GM19395 (cell line): Measurements from ENCODE around the gene RAD50.
"Not testable (repeated sequence)": the region's sequence is repeated elsewhere in the genome, so short reads cannot be mapped to it uniquely, and the experiment has no call there.

Experiments
- ATAC-seq: cut with Tn5 transposase; IDR thresholded peaks from one replicate; pipeline ENCODE4 v1.9.1; 2021; ENCODE audit warnings: mild to moderate bottlenecking, moderate library complexity; ENCODE audit not compliant: unreplicated experiment

Gene RAD50

DNA sequence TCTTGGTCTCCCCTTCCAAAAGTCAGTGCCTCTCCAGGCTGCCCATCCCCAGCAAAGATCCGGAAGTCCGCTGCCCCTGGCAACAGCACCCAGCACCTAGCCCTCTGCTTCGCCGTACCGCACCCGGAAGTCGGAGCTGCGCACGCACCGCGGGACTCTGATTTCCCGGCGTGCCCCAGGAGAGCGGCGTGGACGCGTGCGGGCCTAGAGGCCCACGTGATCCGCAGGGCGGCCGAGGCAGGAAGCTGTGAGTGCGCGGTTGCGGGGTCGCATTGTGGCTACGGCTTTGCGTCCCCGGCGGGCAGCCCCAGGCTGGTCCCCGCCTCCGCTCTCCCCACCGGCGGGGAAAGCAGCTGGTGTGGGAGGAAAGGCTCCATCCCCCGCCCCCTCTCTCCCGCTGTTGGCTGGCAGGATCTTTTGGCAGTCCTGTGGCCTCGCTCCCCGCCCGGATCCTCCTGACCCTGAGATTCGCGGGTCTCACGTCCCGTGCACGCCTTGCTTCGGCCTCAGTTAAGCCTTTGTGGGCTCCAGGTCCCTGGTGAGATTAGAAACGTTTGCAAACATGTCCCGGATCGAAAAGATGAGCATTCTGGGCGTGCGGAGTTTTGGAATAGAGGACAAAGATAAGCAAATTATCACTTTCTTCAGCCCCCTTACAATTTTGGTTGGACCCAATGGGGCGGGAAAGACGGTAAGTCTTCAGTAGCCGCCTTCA is at the start of gene RAD50:
RAD50 (plus strand) TSS at position 215 of the 715 bp plus-strand sequence; CDS start at position 563, 348 bp downstream.
- ATAC-seq = peak; percentile 92

DNA sequence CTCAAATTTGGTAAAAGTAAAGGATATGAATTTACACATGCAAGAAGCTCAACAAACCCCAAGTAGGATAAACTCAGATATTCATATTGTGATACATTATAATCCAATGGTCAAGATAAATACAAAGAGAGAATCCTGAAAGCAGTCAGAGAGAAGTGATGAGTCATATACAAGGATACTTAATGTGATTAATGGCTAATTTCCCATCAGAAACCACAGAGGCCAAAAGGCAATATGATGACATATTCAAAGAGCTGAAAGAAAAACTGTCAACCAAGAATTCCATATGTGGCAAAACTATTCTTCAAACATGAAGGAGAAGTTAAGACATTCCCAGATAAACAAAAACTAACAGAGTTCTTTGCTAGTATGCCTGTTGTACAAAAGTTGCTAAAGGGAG is 46.7 kb upstream of the RAD50 start:
- ATAC-seq = no peak

DNA sequence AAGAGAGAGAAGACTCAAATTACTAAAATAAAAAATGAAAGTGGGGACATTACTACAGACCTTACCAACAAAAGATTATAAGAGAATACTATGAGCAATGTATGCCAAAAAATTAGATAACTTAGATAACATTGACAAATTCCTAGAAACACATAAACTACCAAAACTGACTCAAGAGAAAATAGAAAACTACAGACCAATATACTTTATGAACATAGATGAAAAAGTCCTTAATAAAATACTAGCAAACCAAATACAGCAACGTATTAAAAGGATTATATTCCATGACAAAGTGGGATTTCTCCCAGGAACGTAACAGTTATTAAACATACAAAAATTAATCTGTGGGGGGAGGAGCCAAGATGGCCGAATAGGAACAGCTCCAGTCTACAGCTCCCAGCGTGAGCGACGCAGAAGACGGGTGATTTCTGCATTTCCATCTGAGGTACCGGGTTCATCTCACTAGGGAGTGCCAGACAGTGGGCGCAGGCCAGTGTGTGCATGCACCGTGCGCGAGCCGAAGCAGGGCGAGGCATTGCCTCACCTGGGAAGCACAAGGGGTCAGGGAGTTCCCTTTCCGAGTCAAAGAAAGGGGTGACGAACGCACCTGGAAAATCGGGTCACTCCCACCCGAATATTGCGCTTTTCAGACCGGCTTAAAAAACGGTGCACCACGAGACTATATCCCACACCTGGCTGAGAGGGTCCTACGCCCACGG is 43.0 kb upstream of the RAD50 start:
- not testable (repeated sequence) for ATAC-seq

DNA sequence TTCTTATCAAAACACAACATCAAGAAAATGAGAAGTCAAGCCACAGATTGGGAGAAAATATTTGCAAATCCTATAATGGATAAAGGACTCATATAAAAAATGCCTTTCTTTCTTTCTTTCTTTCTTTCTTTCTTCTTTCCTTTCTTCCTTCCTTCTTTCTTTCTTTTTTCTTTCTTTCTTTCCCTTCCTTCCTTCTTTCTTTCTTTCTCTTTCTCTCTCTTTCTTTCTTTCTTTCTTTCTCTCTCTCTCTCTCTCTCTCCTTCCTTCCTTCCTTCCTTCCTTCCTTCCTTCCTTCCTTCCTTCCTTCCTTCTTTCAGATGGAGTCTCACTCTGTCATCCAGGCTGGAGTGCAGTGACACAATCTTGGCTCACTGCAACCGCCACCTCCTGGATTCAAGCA is 34.7 kb upstream of the RAD50 start:
- not testable (repeated sequence) for ATAC-seq

DNA sequence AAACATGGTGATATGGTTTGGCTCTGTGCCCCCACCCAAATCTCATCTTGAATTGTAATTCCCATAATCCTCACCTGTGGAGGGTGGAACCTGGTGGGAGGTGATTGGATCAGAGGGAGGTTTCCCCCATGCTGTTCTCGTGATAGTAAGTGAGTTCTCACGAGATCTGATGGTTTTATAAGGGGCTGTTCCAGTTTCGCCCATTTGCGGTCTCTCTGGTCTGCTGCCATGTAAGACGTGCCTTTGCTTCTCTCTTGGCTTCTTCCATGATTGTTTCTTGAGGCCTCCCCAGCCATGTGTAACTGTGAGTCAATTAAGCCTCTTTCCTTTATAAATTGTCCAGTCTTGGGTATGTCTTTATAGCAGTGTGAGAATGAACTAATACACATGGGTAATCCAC is 31.9 kb upstream of the RAD50 start:
- ATAC-seq = not testable (repeated sequence)

DNA sequence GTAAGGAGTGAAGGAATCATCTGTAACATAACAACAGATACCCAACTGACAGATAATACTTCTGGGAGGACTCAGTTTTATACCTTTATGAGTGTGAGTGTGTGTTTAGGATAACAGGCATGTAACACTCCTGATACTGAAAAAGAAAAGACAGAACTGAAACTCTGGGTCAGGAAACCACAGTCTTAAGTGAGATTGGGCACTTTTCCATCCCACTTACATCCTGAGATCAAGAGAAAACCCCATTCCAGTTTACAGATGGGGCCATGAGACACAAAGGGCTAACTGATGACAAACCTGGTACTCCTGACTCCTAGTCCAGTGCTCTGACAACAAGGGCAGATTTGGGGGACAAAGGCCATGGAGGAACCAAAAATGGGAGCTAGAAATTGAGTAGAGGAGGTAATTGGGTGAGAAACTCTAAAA is 31.5 kb upstream of the RAD50 start:
- ATAC-seq = peak; percentile 84

DNA sequence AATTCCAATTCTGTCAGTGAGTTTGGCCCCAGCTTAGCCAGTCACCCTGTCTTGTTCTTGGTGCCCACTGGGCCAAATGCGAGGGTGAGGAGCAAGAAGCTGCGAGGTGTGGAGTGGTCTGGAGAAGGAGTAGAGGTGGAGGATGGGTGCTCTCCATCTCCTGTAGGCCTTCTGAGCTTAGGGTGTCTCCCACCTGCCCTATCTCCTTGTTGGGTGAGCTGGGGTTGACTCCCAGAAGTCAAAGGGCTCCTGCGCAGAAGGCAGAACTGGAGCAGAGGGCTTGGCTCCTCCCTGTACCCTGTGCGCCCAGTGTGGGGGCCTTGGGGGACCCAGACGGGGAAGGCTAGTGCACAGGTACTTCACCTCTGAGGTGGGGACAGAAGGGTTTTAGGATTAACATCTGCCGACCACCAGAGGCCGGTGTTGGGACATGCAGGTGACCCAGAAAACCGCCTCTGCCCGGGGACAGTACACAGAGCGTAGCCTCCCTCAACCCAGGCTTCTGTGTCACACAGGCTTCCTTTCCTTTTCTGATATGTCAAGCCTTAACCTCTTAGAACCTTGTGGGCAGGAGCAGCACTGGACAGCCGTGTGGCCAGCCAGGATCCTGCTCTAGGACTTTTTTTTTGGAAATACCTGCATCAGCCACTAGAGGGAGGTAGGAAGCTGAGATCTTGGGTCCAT is 30.3 kb upstream of the RAD50 start:
- no peak for ATAC-seq

DNA sequence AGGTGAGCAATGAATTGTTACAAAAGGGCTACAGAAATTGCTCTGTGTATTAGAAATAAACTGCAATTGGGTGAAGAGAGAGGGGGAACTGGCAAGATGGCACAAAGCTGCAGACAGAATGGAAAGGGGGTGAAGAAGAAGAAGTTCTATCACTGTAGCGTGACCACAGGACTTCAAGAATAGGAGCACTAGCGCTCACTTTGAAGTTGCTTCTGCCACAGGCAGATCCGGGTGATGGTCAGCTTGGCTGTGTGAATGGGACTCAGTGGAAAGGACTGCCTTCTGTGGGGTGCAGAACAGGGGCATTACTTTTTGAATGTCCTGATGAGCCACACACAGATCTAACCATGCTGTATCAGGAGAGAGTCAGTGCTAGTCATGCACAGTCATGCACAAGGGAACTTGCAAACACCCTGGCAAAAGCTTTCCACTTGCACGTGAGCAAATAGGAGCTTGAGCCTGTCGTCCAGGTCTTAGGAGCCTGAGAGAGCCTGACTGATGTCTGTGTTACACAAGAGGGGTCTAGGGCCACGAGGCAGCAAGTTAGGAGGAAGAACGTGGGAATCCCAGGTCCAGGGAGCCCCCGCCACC is 29.7 kb upstream of the RAD50 start:
- no peak for ATAC-seq

DNA sequence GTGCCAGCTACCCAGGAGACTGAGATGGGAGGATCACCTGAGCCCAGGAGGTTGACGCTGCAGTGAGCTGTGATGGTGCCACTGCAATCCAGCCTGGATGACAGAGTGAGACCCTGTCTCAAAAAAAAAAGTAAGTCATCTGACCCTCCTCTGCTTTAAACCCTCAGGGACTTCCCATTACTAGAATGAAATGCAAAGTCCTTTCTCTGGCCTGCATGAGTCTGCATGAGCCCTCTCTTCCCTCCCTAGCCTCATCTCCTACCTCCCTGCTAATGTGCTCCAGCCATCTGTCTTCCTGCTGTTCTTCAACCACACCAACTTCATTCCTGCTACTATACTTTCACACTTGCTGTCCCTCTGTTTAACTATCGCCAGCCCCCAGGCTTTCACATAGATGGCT is 28.8 kb upstream of the RAD50 start:
- ATAC-seq = no peak

DNA sequence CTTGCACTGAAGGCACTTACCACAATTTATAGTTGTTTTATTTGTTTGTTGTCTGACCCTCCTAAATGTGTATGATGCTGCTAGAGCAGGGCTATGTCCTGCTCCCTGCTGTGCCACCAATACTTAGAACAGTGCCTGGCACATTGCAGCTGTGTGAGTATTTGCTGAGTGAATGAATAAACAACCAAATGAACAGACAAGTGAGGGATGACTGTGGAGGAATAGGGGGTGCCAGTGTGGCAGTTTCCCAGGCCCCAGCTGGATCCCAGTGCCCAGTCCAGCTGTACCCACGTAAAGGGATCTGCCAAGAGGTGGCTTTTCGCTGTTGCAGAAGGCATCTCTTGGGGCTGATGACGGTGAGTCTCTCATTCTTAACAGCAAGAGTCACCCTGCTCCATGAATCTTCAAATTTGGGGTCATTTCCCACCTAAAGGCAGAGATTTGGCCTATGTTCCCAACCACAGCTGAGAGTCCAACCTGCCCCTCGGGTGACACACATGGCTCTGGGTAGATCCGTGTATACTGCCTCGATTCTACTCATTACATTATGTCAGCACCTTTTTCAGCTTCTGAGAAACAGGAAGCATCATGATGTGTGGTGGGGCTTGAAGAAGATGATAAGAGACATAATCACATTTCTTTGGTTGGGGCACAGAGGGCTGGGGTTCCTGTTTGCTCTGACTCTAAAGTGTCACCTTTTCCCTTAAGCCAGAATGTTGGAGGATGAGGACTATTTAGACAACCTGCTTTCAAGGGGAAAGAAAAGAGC is 27.7 kb upstream of the RAD50 start:
- no peak for ATAC-seq

DNA sequence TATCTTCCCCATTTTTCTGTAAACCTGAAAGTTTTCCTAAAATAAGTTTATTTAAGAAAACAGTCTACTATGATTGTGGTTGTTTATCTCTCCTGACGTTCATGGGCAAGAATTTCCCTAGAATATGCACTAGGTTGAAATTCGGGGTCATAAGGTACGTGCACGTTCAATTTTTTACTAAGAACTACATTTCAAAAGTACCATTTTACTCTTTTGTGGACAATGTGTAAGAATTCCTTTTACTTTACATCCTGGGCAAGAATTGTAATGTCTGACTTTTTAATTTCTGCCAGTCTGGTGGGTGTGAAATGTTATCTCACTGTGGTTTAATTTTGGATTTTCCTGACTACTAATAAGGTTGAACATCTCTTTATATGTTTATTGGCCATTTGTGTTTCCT is 25.8 kb upstream of the RAD50 start:
- ATAC-seq = no peak

DNA sequence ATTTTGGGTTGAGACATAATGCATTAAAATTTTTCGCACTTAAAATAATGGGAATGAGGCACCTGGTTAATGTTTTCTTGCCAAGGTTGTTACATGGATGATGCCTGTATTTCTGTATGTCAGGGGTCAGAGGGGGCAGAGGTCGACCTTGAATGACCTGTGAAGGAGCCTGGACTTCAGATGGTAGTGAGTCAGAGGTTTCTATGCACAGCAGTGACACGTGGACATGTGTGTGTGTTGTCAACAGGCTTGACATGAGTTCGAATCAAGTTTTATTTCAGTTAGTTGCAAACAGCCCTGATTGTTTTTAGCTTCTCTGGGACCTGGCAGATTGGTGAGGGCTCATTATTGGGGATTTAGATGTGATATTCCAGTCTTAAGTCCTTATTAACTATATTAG is 17.1 kb upstream of the RAD50 start:
- ATAC-seq = no peak

DNA sequence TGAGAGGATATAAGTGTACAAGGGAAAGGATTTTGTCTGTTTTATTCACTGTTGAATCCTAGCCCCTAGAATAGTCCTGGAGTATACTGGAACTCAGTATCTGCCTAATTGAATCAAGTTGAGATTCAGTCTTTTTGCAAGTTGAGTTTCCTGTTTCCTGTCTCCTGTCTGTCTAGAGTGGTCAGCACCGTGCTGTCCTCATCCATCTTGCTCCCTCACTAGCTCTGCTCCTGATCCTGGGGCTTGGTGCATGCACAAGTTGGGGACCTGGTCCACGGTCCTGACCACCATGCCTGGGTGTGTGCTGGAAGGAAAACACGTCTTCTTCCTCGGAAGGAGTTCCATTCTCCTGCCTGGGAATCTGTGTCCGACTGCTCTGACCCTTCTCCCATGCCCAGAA is 16.6 kb upstream of the RAD50 start:
- no peak for ATAC-seq

DNA sequence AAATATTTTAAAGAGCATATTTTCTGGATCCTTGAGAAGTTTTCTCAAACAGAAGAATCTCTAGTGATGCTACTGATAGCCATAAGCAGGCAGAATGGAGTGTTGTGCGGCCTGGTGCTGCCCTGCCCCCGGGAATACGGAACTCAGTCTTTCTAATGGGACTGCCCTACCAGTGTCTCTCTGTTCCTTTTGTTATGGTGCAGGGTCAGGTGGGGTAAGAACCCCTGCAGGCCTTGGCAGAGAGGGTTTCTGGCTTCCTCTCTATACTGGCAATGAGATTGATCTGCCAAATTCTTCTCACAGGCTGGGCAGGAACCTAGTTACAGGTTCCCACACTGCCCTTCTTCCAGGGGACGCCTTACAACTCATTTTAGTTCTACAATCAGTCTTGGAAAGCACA is 16.0 kb upstream of the RAD50 start:
- ATAC-seq = no peak

DNA sequence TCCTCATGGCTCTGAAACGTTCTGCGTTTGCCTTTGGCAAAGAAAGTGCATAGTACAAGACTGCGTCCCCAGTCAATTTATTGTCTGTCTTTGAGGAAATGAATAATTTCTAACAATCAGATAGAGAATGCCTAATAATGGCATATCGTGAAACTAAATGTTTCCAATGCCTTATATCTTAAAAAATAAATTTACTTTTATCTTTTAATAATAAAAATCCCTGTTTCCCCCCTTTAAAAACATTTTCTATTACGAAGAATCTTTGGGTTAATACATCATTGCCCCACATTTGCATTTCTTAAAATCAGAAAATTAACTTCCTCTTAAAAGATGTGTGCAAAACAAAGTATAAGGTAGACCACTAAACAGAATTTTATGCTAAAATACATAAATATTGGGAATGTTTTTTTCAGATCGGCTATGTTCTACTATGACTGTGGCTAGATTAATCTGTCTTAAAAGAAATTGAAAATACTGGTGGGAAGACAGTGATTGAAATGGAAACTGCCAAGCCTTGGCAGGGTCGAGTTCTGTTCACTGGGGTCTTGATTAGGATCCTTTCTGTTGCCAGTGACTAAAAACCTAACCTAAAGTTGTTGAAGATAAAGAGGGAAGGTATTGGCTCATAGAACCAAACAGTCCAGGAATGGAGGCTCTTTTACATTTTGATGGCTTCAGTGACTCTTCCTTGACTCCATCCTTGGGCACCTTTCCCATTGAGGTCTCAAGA is 13.1 kb upstream of the RAD50 start, which contains the start of gene IL5:
IL5 (minus strand) TSS at position 51 of the 730 bp plus-strand sequence; CDS start at position 7, 44 bp downstream.
- no peak for ATAC-seq

DNA sequence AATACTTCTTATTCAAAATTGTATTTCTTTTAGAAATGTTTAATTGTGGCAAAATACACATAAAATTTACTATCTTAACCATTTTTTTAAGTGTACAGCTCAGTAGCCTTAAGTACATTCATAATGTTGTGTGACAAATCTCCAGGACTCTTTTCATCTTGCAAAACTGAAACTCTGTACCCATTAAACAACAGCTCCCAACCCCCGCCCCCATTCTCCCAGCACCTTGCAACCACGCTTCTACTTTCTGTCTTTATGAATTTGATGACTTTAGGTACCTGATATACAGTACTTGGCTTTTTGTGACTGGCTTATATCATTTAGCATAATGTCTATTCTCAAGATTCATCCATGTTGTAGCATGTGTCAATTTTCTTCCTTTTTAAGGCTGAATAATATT is 10.7 kb upstream of the RAD50 start:
- ATAC-seq = no peak

DNA sequence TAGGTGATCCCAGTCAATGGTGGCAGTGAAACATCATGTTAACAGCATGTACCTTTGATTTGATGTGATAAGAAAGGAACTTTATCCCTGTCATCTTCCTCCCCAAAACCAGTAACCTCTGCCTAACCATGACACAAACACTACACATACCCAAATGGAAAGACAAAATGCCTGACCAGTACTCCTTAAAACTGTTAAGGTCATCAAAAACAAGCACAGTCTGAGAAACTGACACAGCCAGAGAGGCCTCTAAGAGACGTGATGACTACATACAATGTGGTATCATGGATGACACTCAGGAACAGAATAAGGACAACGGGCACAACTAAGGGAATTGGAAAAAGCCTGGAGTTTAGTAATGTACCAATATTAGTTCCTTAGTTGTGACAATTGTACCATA is 9.5 kb upstream of the RAD50 start:
- ATAC-seq = no peak

DNA sequence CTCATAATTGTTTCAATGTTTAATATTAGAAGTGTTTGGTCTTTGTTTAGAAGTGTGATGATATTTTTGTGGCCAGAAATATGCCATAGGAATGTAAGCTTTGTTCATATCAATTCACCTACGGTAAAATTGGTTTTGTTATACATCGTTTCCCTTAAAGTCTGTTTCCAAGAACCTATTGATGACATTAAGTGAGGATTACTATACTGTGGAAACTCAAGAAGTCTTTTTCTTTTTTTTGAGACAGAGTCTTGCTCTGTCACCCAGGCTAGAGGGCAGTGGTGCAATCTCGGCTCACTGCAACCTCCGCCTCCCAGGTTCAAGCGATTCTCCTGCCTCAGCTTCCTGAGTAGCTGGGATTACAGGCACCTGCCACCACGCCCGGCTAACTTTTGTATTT is 7.9 kb upstream of the RAD50 start:
- ATAC-seq = not testable (repeated sequence)

DNA sequence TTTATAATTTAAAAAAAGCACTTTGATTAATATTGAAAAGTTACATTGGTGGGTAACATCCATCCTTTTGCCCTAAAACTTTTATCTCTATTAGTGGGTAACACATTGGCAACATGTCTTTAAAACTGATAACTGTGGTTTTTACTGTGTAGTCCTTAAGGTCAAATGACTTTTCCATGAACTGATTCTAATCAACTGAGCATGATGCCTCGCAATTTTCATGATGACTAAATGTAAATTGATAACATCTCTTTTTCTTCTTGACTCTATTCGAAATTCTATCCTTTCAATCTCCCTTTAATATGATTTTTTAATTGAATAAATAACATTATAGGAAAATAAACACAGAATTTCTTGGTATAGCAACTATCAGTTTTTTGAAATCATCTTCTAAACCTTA is 7.2 kb upstream of the RAD50 start:
- no peak for ATAC-seq

DNA sequence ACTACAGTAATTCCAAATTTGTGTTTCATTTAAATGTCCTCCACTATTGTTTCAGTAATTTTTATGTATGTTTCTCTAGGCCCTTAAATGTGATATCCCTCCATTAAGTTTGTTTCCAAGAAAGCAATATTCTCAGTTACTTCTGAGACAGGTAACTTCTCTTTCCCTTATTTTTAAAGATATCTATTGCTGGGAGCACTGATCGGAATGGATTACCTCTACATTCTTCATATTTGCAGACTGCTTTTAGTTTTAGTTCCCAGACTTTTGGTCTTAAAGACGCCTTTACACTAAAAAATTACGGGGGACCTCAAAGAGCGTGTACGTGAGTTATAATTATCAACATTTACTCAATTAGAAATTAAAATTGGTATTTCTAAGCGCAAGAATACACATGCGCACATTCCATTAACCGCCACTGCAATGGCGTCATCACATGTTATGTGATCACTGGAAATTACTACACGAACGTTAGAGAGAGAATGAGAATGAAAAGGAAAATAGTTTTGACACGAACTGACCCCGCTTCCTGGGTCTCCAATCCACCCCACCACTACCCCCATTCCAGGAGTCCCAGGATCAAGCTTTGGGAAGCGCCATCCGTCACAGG is 519 bp upstream of the RAD50 start:
- ATAC-seq = no peak
